PFSK-1 (cell line): Measurements from ENCODE around the gene ABLIM2.

Source experiments
- FOXP2 ChIP-seq: optimal IDR thresholded peaks from 2 replicates; pipeline ENCODE3; 2011; ENCODE audit warnings: borderline replicate concordance, control low read depth, inconsistent platforms; ENCODE audit not compliant: insufficient read depth; ENCODE audit errors: extremely low read length, extremely low read depth
- POLR2AphosphoS5 ChIP-seq: IDR thresholded peaks from 2 replicates; pipeline ENCODE4 v1.6.1; 2012; ENCODE audit warnings: low read depth, mild to moderate bottlenecking, control low read depth, low read length, moderate library complexity
- SIN3A ChIP-seq: IDR thresholded peaks from 2 replicates; pipeline ENCODE4 v1.6.1; 2012; ENCODE audit warnings: mild to moderate bottlenecking, low read length, moderate library complexity, borderline replicate concordance; ENCODE audit not compliant: insufficient read depth
- TAF1 ChIP-seq: IDR thresholded peaks from 2 replicates; pipeline ENCODE4 v1.6.1; 2012; ENCODE audit warnings: low read length, control low read depth, borderline replicate concordance; ENCODE audit not compliant: insufficient read depth
- TF ChIP-seq, protein P1 (sequence below), 2 experiments: IDR thresholded peaks; 2 replicates each; pipeline versions ENCODE4 v1.6.1 to v1.8.0; 2011 to 2012; ENCODE audit warnings: low read depth in 2 of 2, low read length in 2 of 2, control low read depth in 1 of 2, inconsistent platforms in 1 of 2, mild to moderate bottlenecking in 1 of 2, moderate library complexity in 1 of 2; ENCODE audit not compliant: insufficient read depth in 1 of 2

The ABLIM2 gene

GRCh38 chr4:8163026-8163425 lies 4.4 kb upstream of the ABLIM2 start:
- TF ChIP-seq FOXP2 (no peak), SIN3A (no peak), POLR2AphosphoS5 (no peak), TAF1 (no peak)
- TF ChIP-seq, protein P1, sequence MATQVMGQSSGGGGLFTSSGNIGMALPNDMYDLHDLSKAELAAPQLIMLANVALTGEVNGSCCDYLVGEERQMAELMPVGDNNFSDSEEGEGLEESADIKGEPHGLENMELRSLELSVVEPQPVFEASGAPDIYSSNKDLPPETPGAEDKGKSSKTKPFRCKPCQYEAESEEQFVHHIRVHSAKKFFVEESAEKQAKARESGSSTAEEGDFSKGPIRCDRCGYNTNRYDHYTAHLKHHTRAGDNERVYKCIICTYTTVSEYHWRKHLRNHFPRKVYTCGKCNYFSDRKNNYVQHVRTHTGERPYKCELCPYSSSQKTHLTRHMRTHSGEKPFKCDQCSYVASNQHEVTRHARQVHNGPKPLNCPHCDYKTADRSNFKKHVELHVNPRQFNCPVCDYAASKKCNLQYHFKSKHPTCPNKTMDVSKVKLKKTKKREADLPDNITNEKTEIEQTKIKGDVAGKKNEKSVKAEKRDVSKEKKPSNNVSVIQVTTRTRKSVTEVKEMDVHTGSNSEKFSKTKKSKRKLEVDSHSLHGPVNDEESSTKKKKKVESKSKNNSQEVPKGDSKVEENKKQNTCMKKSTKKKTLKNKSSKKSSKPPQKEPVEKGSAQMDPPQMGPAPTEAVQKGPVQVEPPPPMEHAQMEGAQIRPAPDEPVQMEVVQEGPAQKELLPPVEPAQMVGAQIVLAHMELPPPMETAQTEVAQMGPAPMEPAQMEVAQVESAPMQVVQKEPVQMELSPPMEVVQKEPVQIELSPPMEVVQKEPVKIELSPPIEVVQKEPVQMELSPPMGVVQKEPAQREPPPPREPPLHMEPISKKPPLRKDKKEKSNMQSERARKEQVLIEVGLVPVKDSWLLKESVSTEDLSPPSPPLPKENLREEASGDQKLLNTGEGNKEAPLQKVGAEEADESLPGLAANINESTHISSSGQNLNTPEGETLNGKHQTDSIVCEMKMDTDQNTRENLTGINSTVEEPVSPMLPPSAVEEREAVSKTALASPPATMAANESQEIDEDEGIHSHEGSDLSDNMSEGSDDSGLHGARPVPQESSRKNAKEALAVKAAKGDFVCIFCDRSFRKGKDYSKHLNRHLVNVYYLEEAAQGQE (IDR thresholded peaks at IDR 0.05; ENCODE audit: insufficient read depth in 1 of 2, low read depth in 2 of 2, low read length in 2 of 2), result no peak

- TF ChIP-seq TAF1 (no peak), FOXP2 (no peak), SIN3A (no peak), POLR2AphosphoS5 (no peak)
- TF ChIP-seq, protein P1 (IDR thresholded peaks at IDR 0.05; ENCODE audit: insufficient read depth in 1 of 2, low read depth in 2 of 2, low read length in 2 of 2), result no peak
Measured at GRCh38 chr4:8162625-8163024, 4.0 kb upstream of the ABLIM2 start.

DNA sequence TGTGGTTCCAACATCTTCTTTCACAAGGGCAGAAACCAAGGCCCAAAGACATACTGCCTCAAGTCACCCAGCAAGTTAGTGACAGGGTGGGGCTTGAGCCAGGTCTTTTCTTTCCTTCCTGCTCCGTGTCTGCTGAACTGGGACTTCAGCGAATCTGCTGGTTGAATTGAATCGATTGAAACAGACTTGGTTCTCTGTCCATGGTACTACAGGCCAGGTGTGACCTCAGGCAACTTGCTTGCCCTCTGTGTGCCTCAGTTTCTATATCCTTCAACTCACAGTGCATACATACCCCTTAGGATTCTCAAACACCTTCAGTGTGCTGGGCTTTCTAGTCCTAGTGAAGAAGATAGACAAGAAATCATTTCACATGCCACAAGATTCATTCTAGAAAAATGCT lies 2.0 kb upstream of the ABLIM2 start:
- no peak for TF ChIP-seq FOXP2
- TF ChIP-seq, protein P1 (IDR thresholded peaks at IDR 0.05; ENCODE audit: insufficient read depth in 1 of 2, low read depth in 2 of 2, low read length in 2 of 2), result peak; percentile 77 to 91
- no peak for TF ChIP-seq SIN3A

- TF ChIP-seq, protein P1 (IDR thresholded peaks at IDR 0.05; ENCODE audit: insufficient read depth in 1 of 2, low read depth in 2 of 2, low read length in 2 of 2), result no peak
- TF ChIP-seq TAF1 (no peak), SIN3A (no peak)
Measured at GRCh38 chr4:8160233-8160560, 1.6 kb upstream of the ABLIM2 start.

GRCh38 chr4:8159537-8160232 lies 1.1 kb upstream of the ABLIM2 start:
- TF ChIP-seq TAF1 (no peak), SIN3A (no peak), FOXP2 (no peak), POLR2AphosphoS5 (no peak)
- TF ChIP-seq, protein P1 (IDR thresholded peaks at IDR 0.05; ENCODE audit: insufficient read depth in 1 of 2, low read depth in 2 of 2, low read length in 2 of 2), result no peak
